ENCODE data around the gene CYP27A1. TPM values are rescaled to one million over a fixed set of nuclear protein-coding genes. Genes with fewer than 3 reads are reported as not detected.

CYP27A1 gene
- total and polyA plus RNA-seq, 2 of the 8 experiments (the other 6 are each of a cell fraction or from before 2014, with no cell fraction given) = 5.4 to 14.7 TPM

DNA sequence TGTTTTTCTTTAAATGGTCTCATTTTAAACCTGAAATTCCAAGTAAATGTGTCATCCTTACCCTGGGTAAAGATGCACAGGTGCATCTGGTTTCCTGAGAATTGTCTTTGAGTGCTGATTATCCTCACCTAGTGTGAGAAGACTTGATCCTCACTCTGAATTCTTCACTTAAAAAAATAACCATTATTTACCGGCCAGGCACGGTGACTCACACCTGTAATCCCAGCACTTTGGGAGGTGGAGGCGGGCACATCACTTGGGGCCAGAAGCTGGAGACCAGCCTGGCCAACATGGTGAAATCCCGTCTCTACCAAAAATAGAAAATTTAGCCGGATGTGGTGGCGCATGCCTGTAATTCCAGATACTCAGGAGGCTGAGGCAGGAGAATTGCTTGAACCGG lies 67.8 kb downstream of the CYP27A1 start:
- Histone ChIP-seq H2BK20ac (ENCODE audit: low read length) (no peak overlapping the region), H3K9me3 (ENCODE audit: insufficient read depth in 2 of 2, low read depth in 1 of 2, low read length in 1 of 2) (peaks cover 0 to 8% of the 10 kb centered on the region in 2 experiments; a peak in 1 of 4 replicates), H3K23me2 (ENCODE audit: low read depth, low read length) (no peaks in the 10 kb centered on the region), H3K4me3 (ENCODE audit: extremely low read depth in 1 of 4, insufficient read depth in 2 of 4, low read depth in 3 of 4, low read length in 4 of 4) (no peak overlapping the region), H4K91ac (replicated peaks; ENCODE audit: insufficient read length, low read length) (no peak overlapping the region), H3K56ac (replicated peaks; ENCODE audit: insufficient read length, low read depth, low read length) (no peak overlapping the region), H3K4me2 (ENCODE audit: insufficient read depth in 1 of 2, low read depth in 2 of 2, low read length in 2 of 2) (no peak overlapping the region), H3K27ac (ENCODE audit: low read depth, low read length) (no peak overlapping the region), H3K79me2 (ENCODE audit: control insufficient read depth in 1 of 2, insufficient read depth in 2 of 2, low read length in 2 of 2) (no peaks in the 10 kb centered on the region), H3K18ac (ENCODE audit: extremely low read depth, low read length) (no peak overlapping the region), H3K9ac (replicated peaks in 1 of 4; ENCODE audit: extremely low read depth in 1 of 4, low read depth in 3 of 4, low read length in 3 of 4) (no peak overlapping the region), H4K5ac (ENCODE audit: insufficient read length, low read depth, low read length) (no peak overlapping the region), H4K20me1 (replicated peaks in 1 of 2; ENCODE audit: control insufficient read depth in 1 of 2, insufficient read depth in 2 of 2, low read length in 2 of 2) (no peaks in the 10 kb centered on the region), H3K23ac (ENCODE audit: insufficient read length) (no peak overlapping the region), H3K14ac (ENCODE audit: insufficient read length) (no peak overlapping the region), H2BK15ac (ENCODE audit: low read length) (no peak overlapping the region), H3K4me1 (replicated peaks in 1 of 4; ENCODE audit: control insufficient read depth in 3 of 4, insufficient read depth in 4 of 4, low read length in 3 of 4) (peaks cover 0 to 11% (median 6%) of the 10 kb centered on the region in 4 experiments; a peak in 4 of 7 replicates), H3K36me3 (ENCODE audit: control insufficient read depth in 2 of 4, insufficient read depth in 4 of 4, low read length in 3 of 4) (no peaks in the 10 kb centered on the region), H4K8ac (ENCODE audit: extremely low read depth, insufficient read depth, low read length) (no peak overlapping the region), H2BK120ac (replicated peaks; ENCODE audit: low read depth, low read length) (no peak overlapping the region), H3K79me1 (ENCODE audit: low read depth, low read length) (no peaks in the 10 kb centered on the region), H2BK12ac (ENCODE audit: low read depth, low read length) (no peak overlapping the region), H2BK5ac (ENCODE audit: low read depth, low read length) (no peak overlapping the region), H2AFZ (ENCODE audit: low read length) (no peak overlapping the region), H3K27me3 (replicated peaks in 1 of 4; ENCODE audit: control insufficient read depth in 3 of 4, extremely low read depth in 1 of 4, insufficient read depth in 3 of 4, low read length in 3 of 4) (peaks cover 15 to 24% (median 18%) of the 10 kb centered on the region in 4 experiments), H2AK5ac (ENCODE audit: low read depth, low read length) (no peak overlapping the region), H3K4ac (replicated peaks; ENCODE audit: insufficient read length, low read depth, low read length) (no peak overlapping the region)
- ChIA-PET POLR2A (ENCODE audit: partially characterized antibody) (no interaction called here), CTCF (ENCODE audit: partially characterized antibody) (interaction anchor here (0.6 to 7.5 kb wide), 10 partner anchors 9 to 208 kb away, joined by 3 to 93 read pairs (median 16); no protein-coding TSS in a partner anchor)
- FAIRE-seq = no peak
- DNase-seq (ENCODE audit: low read depth in 1 of 2, low spot score in 2 of 2) = no peak
- WGBS, 2 experiments (ENCODE audit: extremely low coverage in 1 of 2, insufficient coverage in 1 of 2, insufficient read length in 1 of 2, insufficient replicate concordance in 2 of 2, low coverage in 1 of 2, low lambda C conversion rate in 2 of 2, missing lambda C conversion rate in 1 of 2) = 90% methylated on average over 7 of the region's 7 CpGs; no CpG with 5 or more reads in 1 of the 2 experiments
- TF ChIP-seq POLR2AphosphoS5 (IDR thresholded peaks at IDR 0.05; ENCODE audit: low read depth, low read length) = no peak
- TF ChIP-seq POU5F1 (IDR thresholded peaks at IDR 0.05; ENCODE audit: low read depth, low read length) = no peak
- TF ChIP-seq RBBP5 (IDR thresholded peaks at IDR 0.05; ENCODE audit: borderline replicate concordance, low read depth, low read length) = no peak
- no peak for TF ChIP-seq ASH2L (IDR thresholded peaks at IDR 0.05; ENCODE audit: low read length)
- no peak for TF ChIP-seq JUND (IDR thresholded peaks at IDR 0.05; ENCODE audit: low read length)
